MG63 (cell line): ENCODE measurements around the gene TMEM161B. TPM values are rescaled to one million over a fixed set of nuclear protein-coding genes. Genes with fewer than 3 reads are reported as not detected.
"Not testable (repeated sequence)": the region's sequence is repeated elsewhere in the genome, so short reads cannot be mapped to it uniquely, and the experiment has no call there.

Experiments
- DNase-seq: peaks from one replicate; pipeline ENCODE4 v3.0.0-alpha.2; 2020
- H3K27me3 ChIP-seq: fragments of 250-450 bp; sonication (Bioruptor Pico); 2 replicates; pipeline ENCODE4 v1.5.1; 2020; ENCODE audit warnings: mild to moderate bottlenecking, moderate library complexity
- H3K36me3 ChIP-seq: fragments of 250-450 bp; sonication (Bioruptor Pico); 2 replicates; pipeline ENCODE4 v1.5.1; 2020; ENCODE audit warnings: mild to moderate bottlenecking, moderate library complexity
- H3K4me3 ChIP-seq: fragments of 250-450 bp; sonication (Bioruptor Pico); 2 replicates; pipeline ENCODE4 v1.5.1; 2020; ENCODE audit warnings: mild to moderate bottlenecking, moderate library complexity
- H3K9me3 ChIP-seq: fragments of 250-450 bp; sonication (Bioruptor Pico); 2 replicates; pipeline ENCODE4 v1.5.1; 2020; ENCODE audit warnings: mild to moderate bottlenecking, moderate library complexity
- total RNA-seq: library from RNA; depleted of rRNA; stranded (reverse); fragments of >200 nt; shearing (Covaris generic); gene quantifications from 2 replicates; pipeline ENCODE4 v1.2.3, GENCODE V29; 2014; ENCODE audit warnings: low replicate concordance

Gene TMEM161B
- total RNA-seq, 1 experiment from 2014 or later = 5.5 TPM

- DNase-seq = no peak
- Histone ChIP-seq H3K4me3 (no peak overlapping the region), H3K36me3 (peaks cover 10% of the 10 kb centered on the region), H3K27me3 (no peaks in the 10 kb centered on the region), H3K9me3 (no peaks in the 10 kb centered on the region)
Observed at GRCh38 chr5:88256872-88257271, 11.8 kb downstream of the TMEM161B start.

GRCh38 chr5:88256037-88256436, 12.6 kb downstream of the TMEM161B start:
- DNase-seq = no peak
- Histone ChIP-seq H3K36me3 (peaks cover 10% of the 10 kb centered on the region), H3K4me3 (no peak overlapping the region), H3K9me3 (no peaks in the 10 kb centered on the region), H3K27me3 (no peaks in the 10 kb centered on the region)

GRCh38 chr5:88254320-88254719, 14.3 kb downstream of the TMEM161B start:
- no peak overlapping the region for H3K4me3 ChIP-seq
- H3K27me3 ChIP-seq = no peaks in the 10 kb centered on the region
- DNase-seq = no peak
- no peaks in the 10 kb centered on the region for H3K9me3 ChIP-seq
- H3K36me3 ChIP-seq = peaks cover 6% of the 10 kb centered on the region

- H3K9me3 ChIP-seq = no peaks in the 10 kb centered on the region
- peaks cover 2% of the 10 kb centered on the region; the same call in 1 of the 2 replicates for H3K36me3 ChIP-seq
- H3K4me3 ChIP-seq = no peak overlapping the region
- no peaks in the 10 kb centered on the region for H3K27me3 ChIP-seq
- DNase-seq = no peak
Observed at GRCh38 chr5:88251048-88251711, 17.5 kb downstream of the TMEM161B start.

GRCh38 chr5:88250010-88250409, 18.6 kb downstream of the TMEM161B start:
- H3K4me3 ChIP-seq = no peak overlapping the region
- no peaks in the 10 kb centered on the region for H3K27me3 ChIP-seq
- H3K36me3 ChIP-seq = peaks cover 2% of the 10 kb centered on the region; the same call in 1 of the 2 replicates
- DNase-seq = no peak
- H3K9me3 ChIP-seq = no peaks in the 10 kb centered on the region

GRCh38 chr5:88248743-88249540, 19.7 kb downstream of the TMEM161B start:
- no peak for DNase-seq
- no peaks in the 10 kb centered on the region for H3K27me3 ChIP-seq
- H3K4me3 ChIP-seq = no peak overlapping the region
- H3K9me3 ChIP-seq = no peaks in the 10 kb centered on the region
- peaks cover 2% of the 10 kb centered on the region; the same call in 1 of the 2 replicates for H3K36me3 ChIP-seq

GRCh38 chr5:88248094-88248493, 20.6 kb downstream of the TMEM161B start:
- peaks cover 2% of the 10 kb centered on the region; the same call in 1 of the 2 replicates for H3K36me3 ChIP-seq
- no peaks in the 10 kb centered on the region for H3K27me3 ChIP-seq
- no peak for DNase-seq
- no peaks in the 10 kb centered on the region for H3K9me3 ChIP-seq
- H3K4me3 ChIP-seq = no peak overlapping the region

- no peak overlapping the region for H3K4me3 ChIP-seq
- DNase-seq = no peak
- no peaks in the 10 kb centered on the region; the same call in 1 of the 2 replicates for H3K36me3 ChIP-seq
- H3K27me3 ChIP-seq = no peaks in the 10 kb centered on the region
- no peaks in the 10 kb centered on the region for H3K9me3 ChIP-seq
Observed at GRCh38 chr5:88245893-88246244, 22.8 kb downstream of the TMEM161B start.

- Histone ChIP-seq H3K36me3 (no peaks in the 10 kb centered on the region; the same call in 1 of the 2 replicates), H3K9me3 (no peaks in the 10 kb centered on the region), H3K27me3 (no peaks in the 10 kb centered on the region), H3K4me3 (no peak overlapping the region)
- DNase-seq = no peak
Observed at GRCh38 chr5:88245241-88245892, 23.3 kb downstream of the TMEM161B start.

GRCh38 chr5:88244686-88245085, 24.0 kb downstream of the TMEM161B start:
- H3K4me3 ChIP-seq = no peak overlapping the region
- no peak for DNase-seq
- no peaks in the 10 kb centered on the region for H3K27me3 ChIP-seq
- H3K36me3 ChIP-seq = peaks cover 3% of the 10 kb centered on the region
- H3K9me3 ChIP-seq = no peaks in the 10 kb centered on the region

GRCh38 chr5:88243493-88243892, 25.2 kb downstream of the TMEM161B start:
- not testable (repeated sequence) for H3K9me3 ChIP-seq, DNase-seq, H3K4me3 ChIP-seq, H3K27me3 ChIP-seq, H3K36me3 ChIP-seq

GRCh38 chr5:88238732-88239131, 29.9 kb downstream of the TMEM161B start:
- Histone ChIP-seq H3K27me3 (no peaks in the 10 kb centered on the region), H3K9me3 (no peaks in the 10 kb centered on the region), H3K4me3 (no peak overlapping the region), H3K36me3 (peaks cover 10% of the 10 kb centered on the region)
- no peak for DNase-seq

GRCh38 chr5:88236866-88237642, 31.6 kb downstream of the TMEM161B start:
- Histone ChIP-seq H3K9me3 (no peaks in the 10 kb centered on the region), H3K36me3 (peaks cover 12% of the 10 kb centered on the region), H3K27me3 (no peaks in the 10 kb centered on the region), H3K4me3 (no peak overlapping the region)
- DNase-seq = peak; percentile 31

GRCh38 chr5:88235828-88236227, 32.8 kb downstream of the TMEM161B start:
- no peaks in the 10 kb centered on the region for H3K27me3 ChIP-seq
- no peak overlapping the region for H3K4me3 ChIP-seq
- no peaks in the 10 kb centered on the region for H3K9me3 ChIP-seq
- peaks cover 17% of the 10 kb centered on the region for H3K36me3 ChIP-seq
- DNase-seq = no peak

GRCh38 chr5:88235346-88235745, 33.3 kb downstream of the TMEM161B start:
- Histone ChIP-seq H3K36me3 (peaks cover 17% of the 10 kb centered on the region), H3K4me3 (no peak overlapping the region), H3K9me3 (no peaks in the 10 kb centered on the region), H3K27me3 (no peaks in the 10 kb centered on the region)
- DNase-seq = no peak

- peaks cover 19% of the 10 kb centered on the region for H3K36me3 ChIP-seq
- DNase-seq = no peak
- no peak overlapping the region for H3K4me3 ChIP-seq
- no peaks in the 10 kb centered on the region for H3K9me3 ChIP-seq
- H3K27me3 ChIP-seq = no peaks in the 10 kb centered on the region
Observed at GRCh38 chr5:88230546-88231066, 38.0 kb downstream of the TMEM161B start.
